Measurements from ENCODE around the gene SNX14. TPM values are rescaled to one million over a fixed set of nuclear protein-coding genes. Genes with fewer than 3 reads are reported as not detected.

Gene SNX14
- total and polyA plus RNA-seq, 2 of the 13 experiments (the other 11 are each of a cell fraction or from before 2014, with no cell fraction given): 83.5 to 112 TPM

DNA sequence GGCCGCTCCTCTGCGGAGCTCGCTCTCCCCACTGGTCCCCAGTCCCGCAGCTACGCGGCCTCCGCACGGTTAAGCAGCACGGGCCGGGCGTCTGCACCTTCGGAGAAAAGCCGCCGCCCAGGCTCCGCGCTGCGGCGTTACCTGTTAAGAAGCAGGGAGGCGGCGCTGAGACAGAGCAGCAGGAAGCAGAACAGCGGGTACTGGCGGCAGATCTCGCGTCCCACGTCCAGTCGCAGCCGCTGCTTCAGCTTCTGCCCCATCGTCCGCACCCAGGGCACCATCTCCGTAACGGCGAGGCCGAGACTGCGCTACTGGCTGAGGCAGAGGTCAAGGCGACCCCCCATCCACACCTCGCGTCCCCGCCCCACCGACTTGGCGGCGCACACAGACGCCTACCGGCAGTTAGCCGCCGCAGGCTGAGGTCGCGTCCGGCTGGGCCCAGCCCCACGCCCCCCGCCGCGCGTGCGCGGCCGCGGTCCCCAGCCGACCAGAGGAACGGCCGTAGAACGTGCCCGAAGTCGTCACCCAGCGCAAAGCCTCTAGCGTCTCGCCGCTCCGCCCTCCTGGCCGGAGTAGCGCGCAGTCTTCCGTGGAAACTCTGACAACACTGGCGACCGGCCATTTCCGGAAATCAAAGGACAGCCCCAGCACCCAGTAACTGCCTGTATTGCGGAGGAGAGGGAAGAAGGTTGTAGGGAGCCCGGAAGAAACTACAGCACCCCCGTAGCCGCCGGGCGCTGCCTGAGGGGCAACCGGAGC is at the start of gene SNX14 (continued):
- TF ChIP-seq KLF12 (CRISPR knock-in tag; IDR thresholded peaks at IDR 0.05; ENCODE audit: borderline replicate concordance) (peak; percentile 59; the same call in 1 of the 2 replicates), SRY (CRISPR knock-in tag; IDR thresholded peaks at IDR 0.05) (peak; percentile 84; the same call in 1 of the 2 replicates), ATF7 (IDR thresholded peaks at IDR 0.05) (no peak), ATF7 (CRISPR knock-in tag; IDR thresholded peaks at IDR 0.05) (peak; percentile 20; the same call in 1 of the 2 replicates), EEA1 (CRISPR knock-in tag; IDR thresholded peaks at IDR 0.05; ENCODE audit: borderline replicate concordance) (peak; percentile 67), ZNF292 (CRISPR knock-in tag; IDR thresholded peaks at IDR 0.05; ENCODE audit: borderline replicate concordance, low read depth) (peak; percentile 91), SPEN (CRISPR knock-in tag; IDR thresholded peaks at IDR 0.05; ENCODE audit: low read depth) (peak; percentile 92), ZBTB21 (CRISPR knock-in tag; IDR thresholded peaks at IDR 0.05) (no peak), ZNF446 (CRISPR knock-in tag; IDR thresholded peaks at IDR 0.05) (no peak), ARHGAP35 (CRISPR knock-in tag; IDR thresholded peaks at IDR 0.05; ENCODE audit: borderline replicate concordance) (peak; percentile 77; the same call in 1 of the 2 replicates), RBM39 (IDR thresholded peaks at IDR 0.05; ENCODE audit: low read depth, low read length, poor library complexity, severe bottlenecking) (peak; percentile 69), U2AF2 (IDR thresholded peaks at IDR 0.05; ENCODE audit: low read depth, low read length) (no peak), ZMYM4 (CRISPR knock-in tag; IDR thresholded peaks at IDR 0.05) (peak; percentile 72), BORCS8-MEF2B (CRISPR knock-in tag; IDR thresholded peaks at IDR 0.05) (no peak; the same call in 1 of the 2 replicates)
- TF ChIP-seq, protein P1, sequence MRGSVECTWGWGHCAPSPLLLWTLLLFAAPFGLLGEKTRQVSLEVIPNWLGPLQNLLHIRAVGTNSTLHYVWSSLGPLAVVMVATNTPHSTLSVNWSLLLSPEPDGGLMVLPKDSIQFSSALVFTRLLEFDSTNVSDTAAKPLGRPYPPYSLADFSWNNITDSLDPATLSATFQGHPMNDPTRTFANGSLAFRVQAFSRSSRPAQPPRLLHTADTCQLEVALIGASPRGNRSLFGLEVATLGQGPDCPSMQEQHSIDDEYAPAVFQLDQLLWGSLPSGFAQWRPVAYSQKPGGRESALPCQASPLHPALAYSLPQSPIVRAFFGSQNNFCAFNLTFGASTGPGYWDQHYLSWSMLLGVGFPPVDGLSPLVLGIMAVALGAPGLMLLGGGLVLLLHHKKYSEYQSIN (CRISPR knock-in tag; IDR thresholded peaks at IDR 0.05; ENCODE audit: borderline replicate concordance): no peak
- TF ChIP-seq, protein P2, sequence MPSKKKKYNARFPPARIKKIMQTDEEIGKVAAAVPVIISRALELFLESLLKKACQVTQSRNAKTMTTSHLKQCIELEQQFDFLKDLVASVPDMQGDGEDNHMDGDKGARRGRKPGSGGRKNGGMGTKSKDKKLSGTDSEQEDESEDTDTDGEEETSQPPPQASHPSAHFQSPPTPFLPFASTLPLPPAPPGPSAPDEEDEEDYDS (CRISPR knock-in tag; IDR thresholded peaks at IDR 0.05): peak; percentile 28; the same call in 1 of the 2 replicates
- TF ChIP-seq, protein P3, sequence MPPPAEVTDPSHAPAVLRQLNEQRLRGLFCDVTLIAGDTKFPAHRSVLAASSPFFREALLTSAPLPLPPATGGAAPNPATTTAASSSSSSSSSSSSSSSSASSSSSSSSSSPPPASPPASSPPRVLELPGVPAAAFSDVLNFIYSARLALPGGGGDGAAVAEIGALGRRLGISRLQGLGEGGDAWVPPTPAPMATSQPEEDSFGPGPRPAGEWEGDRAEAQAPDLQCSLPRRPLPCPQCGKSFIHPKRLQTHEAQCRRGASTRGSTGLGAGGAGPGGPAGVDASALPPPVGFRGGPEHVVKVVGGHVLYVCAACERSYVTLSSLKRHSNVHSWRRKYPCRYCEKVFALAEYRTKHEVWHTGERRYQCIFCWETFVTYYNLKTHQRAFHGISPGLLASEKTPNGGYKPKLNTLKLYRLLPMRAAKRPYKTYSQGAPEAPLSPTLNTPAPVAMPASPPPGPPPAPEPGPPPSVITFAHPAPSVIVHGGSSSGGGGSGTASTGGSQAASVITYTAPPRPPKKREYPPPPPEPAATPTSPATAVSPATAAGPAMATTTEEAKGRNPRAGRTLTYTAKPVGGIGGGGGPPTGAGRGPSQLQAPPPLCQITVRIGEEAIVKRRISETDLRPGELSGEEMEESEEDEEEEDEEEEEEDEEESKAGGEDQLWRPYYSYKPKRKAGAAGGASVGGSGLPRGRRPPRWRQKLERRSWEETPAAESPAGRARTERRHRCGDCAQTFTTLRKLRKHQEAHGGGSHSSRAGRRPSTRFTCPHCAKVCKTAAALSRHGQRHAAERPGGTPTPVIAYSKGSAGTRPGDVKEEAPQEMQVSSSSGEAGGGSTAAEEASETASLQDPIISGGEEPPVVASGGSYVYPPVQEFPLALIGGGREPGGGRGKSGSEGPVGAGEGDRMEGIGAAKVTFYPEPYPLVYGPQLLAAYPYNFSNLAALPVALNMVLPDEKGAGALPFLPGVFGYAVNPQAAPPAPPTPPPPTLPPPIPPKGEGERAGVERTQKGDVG (CRISPR knock-in tag; IDR thresholded peaks at IDR 0.05; ENCODE audit: borderline replicate concordance): peak; percentile 50
- TF ChIP-seq, protein P4, sequence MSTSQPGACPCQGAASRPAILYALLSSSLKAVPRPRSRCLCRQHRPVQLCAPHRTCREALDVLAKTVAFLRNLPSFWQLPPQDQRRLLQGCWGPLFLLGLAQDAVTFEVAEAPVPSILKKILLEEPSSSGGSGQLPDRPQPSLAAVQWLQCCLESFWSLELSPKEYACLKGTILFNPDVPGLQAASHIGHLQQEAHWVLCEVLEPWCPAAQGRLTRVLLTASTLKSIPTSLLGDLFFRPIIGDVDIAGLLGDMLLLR (CRISPR knock-in tag; IDR thresholded peaks at IDR 0.05): peak; percentile 88; the same call in 1 of the 2 replicates
- TF ChIP-seq, protein P5, sequence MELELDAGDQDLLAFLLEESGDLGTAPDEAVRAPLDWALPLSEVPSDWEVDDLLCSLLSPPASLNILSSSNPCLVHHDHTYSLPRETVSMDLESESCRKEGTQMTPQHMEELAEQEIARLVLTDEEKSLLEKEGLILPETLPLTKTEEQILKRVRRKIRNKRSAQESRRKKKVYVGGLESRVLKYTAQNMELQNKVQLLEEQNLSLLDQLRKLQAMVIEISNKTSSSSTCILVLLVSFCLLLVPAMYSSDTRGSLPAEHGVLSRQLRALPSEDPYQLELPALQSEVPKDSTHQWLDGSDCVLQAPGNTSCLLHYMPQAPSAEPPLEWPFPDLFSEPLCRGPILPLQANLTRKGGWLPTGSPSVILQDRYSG (CRISPR knock-in tag; IDR thresholded peaks at IDR 0.05): no peak

All from HepG2 (cell line).